SHP77 treated with DMSO at 0.1 percent for 48 hours (cell line): ENCODE results near the gene SDK1.

Experiments used
- DNase-seq: peaks from one replicate; lab custom pipeline; 2025; lab: John Stamatoyannopoulos, UW

The SDK1 gene

GRCh38 chr7:4137552-4137951, 836.5 kb downstream of the SDK1 start:
- no peak for DNase-seq

- DNase-seq = no peak
These were observed 837.8 kb downstream of the SDK1 start for GRCh38 chr7:4138866-4139265.

GRCh38 chr7:4139656-4140625, 838.9 kb downstream of the SDK1 start:
- DNase-seq = no peak

- no peak for DNase-seq
These were observed 839.9 kb downstream of the SDK1 start for GRCh38 chr7:4140933-4141332.

- no peak for DNase-seq
These were observed 842.0 kb downstream of the SDK1 start for GRCh38 chr7:4143006-4143405.

- DNase-seq = no peak
These were observed 842.6 kb downstream of the SDK1 start for GRCh38 chr7:4143511-4144171.

GRCh38 chr7:4144172-4144701, 843.2 kb downstream of the SDK1 start:
- no peak for DNase-seq

GRCh38 chr7:4144811-4145510, 843.9 kb downstream of the SDK1 start:
- DNase-seq = no peak

- no peak for DNase-seq
These were observed 844.5 kb downstream of the SDK1 start for GRCh38 chr7:4145576-4145975.

GRCh38 chr7:4147926-4148620, 847.0 kb downstream of the SDK1 start:
- no peak for DNase-seq

- DNase-seq = no peak
These were observed 848.2 kb downstream of the SDK1 start for GRCh38 chr7:4149236-4149635.

- DNase-seq = no peak
These were observed 848.6 kb downstream of the SDK1 start for GRCh38 chr7:4149645-4150044.

- DNase-seq = no peak
These were observed 849.7 kb downstream of the SDK1 start for GRCh38 chr7:4150731-4151130.

GRCh38 chr7:4151524-4151923, 850.5 kb downstream of the SDK1 start:
- DNase-seq = no peak

GRCh38 chr7:4151926-4152549, 851.0 kb downstream of the SDK1 start:
- DNase-seq = peak; percentile 7

- DNase-seq = no peak
These were observed 854.0 kb downstream of the SDK1 start for GRCh38 chr7:4154882-4155535.

- no peak for DNase-seq
These were observed 855.1 kb downstream of the SDK1 start for GRCh38 chr7:4156190-4156589.

- no peak for DNase-seq
These were observed 856.6 kb downstream of the SDK1 start for GRCh38 chr7:4157651-4158050.

GRCh38 chr7:4158441-4159153, 857.5 kb downstream of the SDK1 start:
- no peak for DNase-seq

- DNase-seq = no peak
These were observed 858.1 kb downstream of the SDK1 start for GRCh38 chr7:4159154-4159501.
